ENCODE data around the gene RPTOR.

RPTOR gene

GRCh38 chr17:80835816-80836657 is 291.4 kb downstream of the RPTOR start:
- no peaks in the 10 kb centered on the region for H3K9me3 ChIP-seq (ENCODE audit: low read depth, low read length)
- TF ChIP-seq EZH2 (IDR thresholded peaks at IDR 0.05) (no peak), POLR2AphosphoS5 (IDR thresholded peaks at IDR 0.05; ENCODE audit: borderline replicate concordance, low read depth, low read length) (no peak), FOXP2 (optimal IDR thresholded peaks at IDR 0.05; ENCODE audit: control extremely low read depth, extremely low read length, insufficient read depth) (no peak)
- no peak for DNase-seq (ENCODE audit: low read depth, low spot score)
- H3K36me3 ChIP-seq (ENCODE audit: insufficient read depth, low read length) = no peaks in the 10 kb centered on the region; the same call in 1 of the 2 replicates
- H3K9ac ChIP-seq (ENCODE audit: insufficient read length) = no peak overlapping the region
- no peak overlapping the region for H3K27ac ChIP-seq
- H3K4me3 ChIP-seq = no peak overlapping the region

- Histone ChIP-seq H3K4me3 (no peak overlapping the region), H3K9ac (ENCODE audit: insufficient read length) (no peak overlapping the region), H3K9me3 (ENCODE audit: low read depth, low read length) (no peaks in the 10 kb centered on the region), H3K27ac (no peak overlapping the region), H3K36me3 (ENCODE audit: insufficient read depth, low read length) (no peaks in the 10 kb centered on the region; the same call in 1 of the 2 replicates)
- no peak for TF ChIP-seq FOXP2 (optimal IDR thresholded peaks at IDR 0.05; ENCODE audit: control extremely low read depth, extremely low read length, insufficient read depth)
- TF ChIP-seq POLR2AphosphoS5 (IDR thresholded peaks at IDR 0.05; ENCODE audit: borderline replicate concordance, low read depth, low read length) = no peak
- TF ChIP-seq EZH2 (IDR thresholded peaks at IDR 0.05) = no peak
- no peak for DNase-seq (ENCODE audit: low read depth, low spot score)
Measured at GRCh38 chr17:80836658-80836965, 292.0 kb downstream of the RPTOR start.

GRCh38 chr17:80836971-80837481 is 292.4 kb downstream of the RPTOR start:
- TF ChIP-seq POLR2AphosphoS5 (IDR thresholded peaks at IDR 0.05; ENCODE audit: borderline replicate concordance, low read depth, low read length) (no peak), EZH2 (IDR thresholded peaks at IDR 0.05) (no peak), FOXP2 (optimal IDR thresholded peaks at IDR 0.05; ENCODE audit: control extremely low read depth, extremely low read length, insufficient read depth) (no peak)
- DNase-seq (ENCODE audit: low read depth, low spot score) = no peak
- no peak overlapping the region for H3K27ac ChIP-seq

GRCh38 chr17:80837711-80838110 is 293.1 kb downstream of the RPTOR start:
- Histone ChIP-seq H3K36me3 (ENCODE audit: insufficient read depth, low read length) (no peaks in the 10 kb centered on the region; the same call in 1 of the 2 replicates), H3K9ac (ENCODE audit: insufficient read length) (no peak overlapping the region), H3K9me3 (ENCODE audit: low read depth, low read length) (no peaks in the 10 kb centered on the region), H3K27ac (no peak overlapping the region), H3K4me3 (no peak overlapping the region)
- TF ChIP-seq POLR2AphosphoS5 (IDR thresholded peaks at IDR 0.05; ENCODE audit: borderline replicate concordance, low read depth, low read length) (no peak), FOXP2 (optimal IDR thresholded peaks at IDR 0.05; ENCODE audit: control extremely low read depth, extremely low read length, insufficient read depth) (no peak), EZH2 (IDR thresholded peaks at IDR 0.05) (no peak)
- DNase-seq (ENCODE audit: low read depth, low spot score) = no peak

More at GRCh38 chr17:80836971-80837481, 292.4 kb downstream of the RPTOR start:
- Histone ChIP-seq H3K36me3 (ENCODE audit: insufficient read depth, low read length) (no peaks in the 10 kb centered on the region; the same call in 1 of the 2 replicates), H3K9me3 (ENCODE audit: low read depth, low read length) (no peaks in the 10 kb centered on the region), H3K4me3 (no peak overlapping the region), H3K9ac (ENCODE audit: insufficient read length) (no peak overlapping the region)

- TF ChIP-seq EZH2 (IDR thresholded peaks at IDR 0.05) (no peak), FOXP2 (optimal IDR thresholded peaks at IDR 0.05; ENCODE audit: control extremely low read depth, extremely low read length, insufficient read depth) (no peak), POLR2AphosphoS5 (IDR thresholded peaks at IDR 0.05; ENCODE audit: borderline replicate concordance, low read depth, low read length) (no peak)
- H3K9ac ChIP-seq (ENCODE audit: insufficient read length) = no peak overlapping the region
- no peak overlapping the region for H3K4me3 ChIP-seq
- no peaks in the 10 kb centered on the region for H3K9me3 ChIP-seq (ENCODE audit: low read depth, low read length)
- H3K27ac ChIP-seq = no peak overlapping the region
- no peaks in the 10 kb centered on the region; the same call in 1 of the 2 replicates for H3K36me3 ChIP-seq (ENCODE audit: insufficient read depth, low read length)
- DNase-seq (ENCODE audit: low read depth, low spot score) = no peak
Measured at GRCh38 chr17:80838311-80839025, 293.8 kb downstream of the RPTOR start.

- H3K9me3 ChIP-seq (ENCODE audit: low read depth, low read length) = no peaks in the 10 kb centered on the region
- no peaks in the 10 kb centered on the region; the same call in 1 of the 2 replicates for H3K36me3 ChIP-seq (ENCODE audit: insufficient read depth, low read length)
- DNase-seq (ENCODE audit: low read depth, low spot score) = no peak
- TF ChIP-seq EZH2 (IDR thresholded peaks at IDR 0.05) (no peak), FOXP2 (optimal IDR thresholded peaks at IDR 0.05; ENCODE audit: control extremely low read depth, extremely low read length, insufficient read depth) (no peak)
- no peak overlapping the region for H3K4me3 ChIP-seq
- no peak overlapping the region for H3K9ac ChIP-seq (ENCODE audit: insufficient read length)
- H3K27ac ChIP-seq = no peak overlapping the region
Measured at GRCh38 chr17:80839026-80839345, 294.3 kb downstream of the RPTOR start.

GRCh38 chr17:80839511-80839941 is 294.9 kb downstream of the RPTOR start:
- TF ChIP-seq POLR2AphosphoS5 (IDR thresholded peaks at IDR 0.05; ENCODE audit: borderline replicate concordance, low read depth, low read length) (no peak), FOXP2 (optimal IDR thresholded peaks at IDR 0.05; ENCODE audit: control extremely low read depth, extremely low read length, insufficient read depth) (no peak), EZH2 (IDR thresholded peaks at IDR 0.05) (no peak)
- H3K27ac ChIP-seq = no peak overlapping the region

GRCh38 chr17:80839970-80840369 is 295.3 kb downstream of the RPTOR start:
- H3K9ac ChIP-seq (ENCODE audit: insufficient read length) = no peak overlapping the region
- no peak overlapping the region for H3K4me3 ChIP-seq
- H3K27ac ChIP-seq = no peak overlapping the region
- H3K36me3 ChIP-seq (ENCODE audit: insufficient read depth, low read length) = no peaks in the 10 kb centered on the region; the same call in 1 of the 2 replicates
- DNase-seq (ENCODE audit: low read depth, low spot score) = no peak
- TF ChIP-seq FOXP2 (optimal IDR thresholded peaks at IDR 0.05; ENCODE audit: control extremely low read depth, extremely low read length, insufficient read depth) (no peak), EZH2 (IDR thresholded peaks at IDR 0.05) (no peak), POLR2AphosphoS5 (IDR thresholded peaks at IDR 0.05; ENCODE audit: borderline replicate concordance, low read depth, low read length) (no peak)
- no peaks in the 10 kb centered on the region for H3K9me3 ChIP-seq (ENCODE audit: low read depth, low read length)

More at GRCh38 chr17:80839511-80839941, 294.9 kb downstream of the RPTOR start:
- Histone ChIP-seq H3K4me3 (no peak overlapping the region), H3K9me3 (ENCODE audit: low read depth, low read length) (no peaks in the 10 kb centered on the region), H3K36me3 (ENCODE audit: insufficient read depth, low read length) (no peaks in the 10 kb centered on the region; the same call in 1 of the 2 replicates), H3K9ac (ENCODE audit: insufficient read length) (no peak overlapping the region)
- no peak for DNase-seq (ENCODE audit: low read depth, low spot score)
